GM18498 (cell line): ENCODE data around the gene ZNF407.

Experiments used
- ATAC-seq: cut with Tn5 transposase; IDR thresholded peaks from one replicate; pipeline ENCODE4 v1.9.1; 2021; ENCODE audit warnings: mild to moderate bottlenecking, moderate library complexity; ENCODE audit not compliant: unreplicated experiment

Gene ZNF407

GRCh38 chr18:74818516-74819175, 221.0 kb downstream of the ZNF407 start:
- ATAC-seq = no peak

DNA sequence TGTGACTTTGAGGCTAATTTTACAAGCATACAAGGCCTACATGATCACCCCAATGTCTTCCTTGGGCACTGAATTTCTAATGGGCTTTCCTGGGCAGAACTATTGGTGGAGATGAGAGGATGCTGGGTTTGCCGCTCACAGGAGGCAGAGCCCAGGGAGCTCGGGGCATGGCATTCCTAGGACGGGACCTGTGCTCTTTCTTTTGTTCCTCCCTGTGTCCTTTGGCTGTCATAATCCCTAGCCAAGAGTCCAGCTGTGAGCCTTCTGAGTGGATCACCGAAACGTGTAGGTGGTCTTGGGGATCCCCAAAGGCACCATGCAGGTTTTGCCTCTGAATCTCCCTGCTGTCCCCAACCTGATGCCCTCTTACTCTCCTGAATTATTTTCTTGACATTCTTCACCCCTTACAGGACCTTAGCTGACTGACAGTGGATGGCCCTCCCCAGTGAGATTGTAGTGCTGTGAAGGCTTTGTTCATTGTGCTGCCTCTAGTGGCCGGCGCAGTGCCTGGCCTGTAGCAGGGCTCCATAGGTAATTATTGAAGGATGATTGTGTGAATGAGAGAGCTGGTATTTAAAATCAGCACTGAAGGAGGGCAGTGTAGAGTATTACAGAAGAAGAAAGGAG, 221.9 kb downstream of the ZNF407 start:
- peak; percentile 72 for ATAC-seq

DNA sequence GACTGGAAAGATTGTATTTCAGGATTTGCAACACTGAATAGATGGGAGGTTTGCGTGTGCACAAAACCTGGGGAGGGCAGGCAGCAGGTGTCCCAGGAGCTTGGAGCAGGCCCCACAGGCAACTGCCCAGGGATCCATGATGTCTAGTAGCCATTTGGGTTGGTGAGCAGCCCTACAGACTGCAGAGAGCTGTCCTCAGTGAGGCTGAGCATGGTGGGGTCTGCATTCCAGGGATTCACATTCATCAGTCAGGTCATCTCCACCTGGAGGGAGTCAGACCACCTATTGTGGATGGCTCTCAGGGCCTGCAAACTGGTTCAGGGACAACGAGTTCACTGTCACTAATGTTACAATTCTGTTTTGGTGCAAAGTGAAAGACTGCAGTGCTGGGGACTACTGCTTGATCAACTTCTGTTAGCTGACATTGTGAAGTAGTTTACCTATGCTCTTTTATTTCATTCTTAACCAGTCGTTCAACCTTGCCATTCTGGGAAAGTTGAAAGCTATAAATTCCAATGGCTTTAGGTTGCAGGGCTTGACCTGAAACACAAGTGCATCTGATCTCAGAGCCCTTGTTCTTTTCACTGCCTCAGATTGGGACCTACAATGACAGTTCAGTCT, 222.6 kb downstream of the ZNF407 start:
- ATAC-seq = no peak

GRCh38 chr18:74825460-74825859, 227.8 kb downstream of the ZNF407 start:
- no peak for ATAC-seq

- no peak for ATAC-seq
These were observed 228.9 kb downstream of the ZNF407 start for GRCh38 chr18:74826572-74826971.

DNA sequence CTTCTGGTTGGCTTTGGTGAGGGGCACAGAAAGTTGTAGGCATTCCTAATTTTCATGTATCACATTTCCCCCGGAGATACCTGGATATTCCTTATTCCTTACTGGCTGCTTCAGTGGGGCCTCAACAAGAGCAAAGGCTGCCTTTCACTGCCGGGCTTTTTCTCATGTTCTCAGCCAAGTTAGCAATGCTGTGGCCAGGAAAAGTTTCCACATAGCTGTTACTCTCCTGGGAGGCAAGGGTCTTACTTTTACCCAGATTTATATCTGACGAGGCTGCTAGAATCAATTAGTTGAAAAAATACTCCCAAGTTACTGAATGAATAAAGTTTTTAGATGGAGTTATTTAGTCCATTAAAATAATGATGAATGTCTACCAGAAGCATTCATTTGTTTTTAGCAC, 230.5 kb downstream of the ZNF407 start:
- no peak for ATAC-seq

DNA sequence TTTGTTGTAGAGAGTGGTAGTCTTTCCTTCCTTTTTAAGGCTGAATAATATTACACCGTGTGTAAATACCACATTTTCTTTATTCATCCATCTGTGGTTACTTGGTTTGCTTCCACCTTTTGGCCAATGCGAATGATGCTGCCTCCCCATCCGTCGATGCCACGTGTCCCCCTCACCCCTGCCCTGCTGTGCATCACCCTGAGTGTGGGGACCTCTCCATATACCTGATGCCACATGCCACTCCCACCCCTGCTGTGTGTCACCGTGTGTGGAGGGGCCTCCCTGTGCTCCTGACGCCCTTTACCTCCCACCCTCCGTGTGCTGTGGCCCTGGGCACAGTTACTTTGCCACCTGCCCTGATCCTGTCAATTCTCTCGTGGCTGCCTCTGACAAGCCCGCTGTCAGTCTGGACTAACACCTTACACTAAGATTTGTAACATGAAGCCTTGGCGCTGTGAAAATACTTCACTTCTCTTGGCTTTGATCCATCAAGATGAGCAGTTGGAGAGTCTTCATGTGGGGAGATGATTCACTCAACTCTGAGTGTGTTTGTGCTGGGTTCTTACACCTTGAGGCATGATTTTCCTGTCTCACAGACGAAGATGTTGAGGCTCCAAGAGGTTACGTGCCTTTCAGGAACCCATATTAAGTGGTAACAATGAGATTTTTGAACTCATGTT, 234.0 kb downstream of the ZNF407 start:
- no peak for ATAC-seq

DNA sequence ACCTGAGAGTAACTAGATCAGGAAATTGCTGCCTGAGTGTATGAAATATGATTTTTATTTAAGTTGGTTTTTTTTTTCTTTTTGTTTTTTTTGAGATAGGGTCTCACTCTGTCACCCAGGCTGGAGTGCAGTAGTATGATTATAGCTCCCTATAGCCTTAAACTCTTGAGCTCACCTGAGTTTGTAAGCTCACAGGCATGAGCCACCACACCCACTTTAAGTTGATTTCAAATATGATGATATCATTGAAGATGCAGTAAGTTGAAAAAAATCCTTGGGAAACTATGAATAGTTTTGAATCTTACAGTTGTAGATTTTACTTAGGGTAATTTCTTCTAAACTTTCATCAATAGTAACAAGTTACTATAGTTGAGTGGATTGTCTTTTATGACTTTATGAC, 234.7 kb downstream of the ZNF407 start:
- ATAC-seq = no peak

DNA sequence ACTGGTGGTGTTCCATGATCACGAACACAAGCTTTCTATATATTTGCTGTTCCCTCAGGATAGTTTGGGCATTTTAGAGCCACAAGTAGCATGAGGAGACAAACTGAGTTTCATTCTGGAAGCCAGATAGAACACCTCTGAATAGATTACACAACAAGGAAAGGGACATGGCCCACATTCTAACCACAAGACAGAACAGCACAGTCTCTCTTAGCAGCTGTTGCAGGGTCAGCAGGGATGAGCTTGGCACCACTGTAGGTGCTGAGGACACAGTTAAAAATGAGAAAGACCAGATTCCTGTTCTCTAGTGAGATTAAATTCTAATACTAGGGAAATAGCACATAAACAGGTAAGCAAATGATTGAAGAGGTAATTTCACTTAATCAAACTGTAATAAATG, 235.3 kb downstream of the ZNF407 start:
- ATAC-seq = no peak

DNA sequence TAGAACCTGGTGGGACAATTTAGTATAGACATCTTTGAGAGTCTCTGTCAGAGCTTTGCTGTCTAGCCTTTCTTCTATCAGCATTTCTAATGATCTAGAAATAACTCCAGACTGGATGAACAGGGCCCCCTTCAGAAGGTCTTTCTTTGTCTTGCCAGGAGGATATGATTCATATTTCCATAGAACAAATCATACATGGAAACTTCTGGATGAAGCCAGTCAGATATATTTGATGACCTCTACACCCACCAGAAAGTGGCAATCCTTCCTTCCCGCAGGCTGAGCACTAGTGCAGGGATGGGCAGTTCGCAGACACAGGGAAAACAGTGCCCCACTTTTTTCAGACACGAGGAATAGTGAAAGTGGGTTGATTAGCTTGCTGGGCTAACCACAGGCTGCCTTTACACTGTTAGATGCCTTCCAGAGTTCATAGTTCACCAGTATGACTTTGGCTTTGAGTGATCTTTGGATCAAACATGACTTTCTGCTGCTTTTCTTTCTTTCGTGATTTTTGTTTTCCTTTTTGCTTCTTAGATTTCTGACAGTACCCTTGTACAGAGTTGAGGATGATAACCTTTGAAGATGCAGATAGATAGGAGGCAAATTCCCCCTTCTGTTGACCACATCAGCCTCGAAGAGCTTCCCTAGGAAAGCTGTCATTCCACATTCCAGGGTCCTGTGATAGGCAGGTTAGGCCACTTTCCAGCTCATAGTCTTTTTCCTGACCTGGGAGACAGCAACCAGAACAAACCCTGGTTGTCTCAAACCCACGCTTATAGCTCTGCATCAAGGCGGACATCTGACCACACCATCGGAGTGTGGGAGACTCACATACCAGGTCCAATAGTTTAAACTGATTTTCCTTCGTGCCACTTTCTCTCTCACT, 237.0 kb downstream of the ZNF407 start:
- no peak for ATAC-seq

GRCh38 chr18:74836296-74837139, 238.8 kb downstream of the ZNF407 start:
- no peak for ATAC-seq

GRCh38 chr18:74840492-74841167, 243.0 kb downstream of the ZNF407 start:
- no peak for ATAC-seq

- ATAC-seq = no peak
These were observed 243.6 kb downstream of the ZNF407 start for GRCh38 chr18:74841248-74841647.

DNA sequence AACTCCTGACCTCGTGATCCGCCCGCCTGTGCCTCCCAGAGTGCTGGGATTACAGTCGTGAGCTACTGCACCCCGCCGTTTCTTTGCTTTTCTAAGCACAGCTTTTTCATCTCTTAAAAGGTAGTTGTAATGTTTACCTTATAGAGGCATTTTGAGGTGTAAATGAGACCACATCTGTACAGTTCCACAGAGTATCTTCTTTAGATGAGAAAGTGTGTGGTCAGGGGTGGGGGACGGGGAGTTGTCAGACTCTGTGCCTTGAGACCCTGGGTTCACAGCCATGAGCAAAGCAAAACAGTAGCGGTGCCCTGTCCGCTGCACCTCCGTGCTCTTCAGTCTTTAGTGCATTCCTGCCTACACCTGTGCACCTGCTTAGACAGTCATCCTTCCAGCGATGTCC, 251.6 kb downstream of the ZNF407 start:
- ATAC-seq = no peak

GRCh38 chr18:74856434-74856833, 258.8 kb downstream of the ZNF407 start:
- ATAC-seq = no peak

GRCh38 chr18:74856928-74857327, 259.3 kb downstream of the ZNF407 start:
- ATAC-seq = no peak

GRCh38 chr18:74857901-74858300, 260.2 kb downstream of the ZNF407 start:
- no peak for ATAC-seq

GRCh38 chr18:74861154-74861553, 263.5 kb downstream of the ZNF407 start:
- ATAC-seq = no peak

- no peak for ATAC-seq
These were observed 264.4 kb downstream of the ZNF407 start for GRCh38 chr18:74862094-74862493.
